ACC112 (cell line): ENCODE results near the gene GDAP2.

Experiments used
- H2AFZ ChIP-seq: fragments of 200-600 bp; sonication (generic); one replicate; pipeline ENCODE4 v1.6.0; 2017; ENCODE audit warnings: antibody characterized with exemption, low read length; ENCODE audit not compliant: unreplicated experiment
- H3K27ac ChIP-seq: fragments of 200-600 bp; sonication (generic); 2 replicates; pipeline ENCODE4 v1.5.1; 2014; ENCODE audit warnings: low read depth, mild to moderate bottlenecking, antibody characterized with exemption, low read length, moderate library complexity
- H3K27me3 ChIP-seq: fragments of 200-600 bp; sonication (generic); 2 replicates; pipeline ENCODE4 v1.6.1; 2014; ENCODE audit warnings: mild to moderate bottlenecking, antibody characterized with exemption, low read length, moderate library complexity, mixed read lengths; ENCODE audit not compliant: insufficient read depth
- H3K36me3 ChIP-seq: fragments of 200-600 bp; sonication (generic); 2 replicates; pipeline ENCODE4 v1.6.1; 2016; ENCODE audit warnings: mild to moderate bottlenecking, antibody characterized with exemption, low read length, moderate library complexity, mixed read lengths; ENCODE audit not compliant: insufficient read depth
- H3K4me1 ChIP-seq: fragments of 200-600 bp; sonication (generic); one replicate; pipeline ENCODE4 v1.6.1; 2016; ENCODE audit warnings: low read length, mixed read lengths; ENCODE audit not compliant: insufficient read depth, unreplicated experiment, control insufficient read depth
- H3K4me3 ChIP-seq: fragments of 200-600 bp; sonication (generic); 2 replicates; pipeline ENCODE4 v1.5.1; 2014; ENCODE audit warnings: mild to moderate bottlenecking, low read depth, low read length
- H3K79me2 ChIP-seq: fragments of 200-600 bp; sonication (generic); one replicate; pipeline ENCODE4 v1.6.0; 2016; ENCODE audit warnings: low read length; ENCODE audit not compliant: control insufficient read depth, unreplicated experiment, insufficient read depth

Gene GDAP2

GRCh38 chr1:117843791-117844190 lies 85.6 kb downstream of the GDAP2 start:
- peaks cover 22% of the 10 kb centered on the region for H3K4me1 ChIP-seq
- no peak overlapping the region for H3K4me3 ChIP-seq
- no peak overlapping the region for H3K27ac ChIP-seq
- no peaks in the 10 kb centered on the region; the same call in 1 of the 2 replicates for H3K36me3 ChIP-seq
- no peaks in the 10 kb centered on the region for H3K79me2 ChIP-seq
- no peaks in the 10 kb centered on the region for H3K27me3 ChIP-seq
- H2AFZ ChIP-seq = no peak overlapping the region

- H2AFZ ChIP-seq = no peak overlapping the region
- no peak overlapping the region for H3K4me3 ChIP-seq
- no peaks in the 10 kb centered on the region; the same call in 1 of the 2 replicates for H3K36me3 ChIP-seq
- H3K79me2 ChIP-seq = no peaks in the 10 kb centered on the region
- peaks cover 31% of the 10 kb centered on the region for H3K4me1 ChIP-seq
- H3K27ac ChIP-seq = no peak overlapping the region
- no peaks in the 10 kb centered on the region for H3K27me3 ChIP-seq
Measured at GRCh38 chr1:117842408-117843170, 86.8 kb downstream of the GDAP2 start.

DNA sequence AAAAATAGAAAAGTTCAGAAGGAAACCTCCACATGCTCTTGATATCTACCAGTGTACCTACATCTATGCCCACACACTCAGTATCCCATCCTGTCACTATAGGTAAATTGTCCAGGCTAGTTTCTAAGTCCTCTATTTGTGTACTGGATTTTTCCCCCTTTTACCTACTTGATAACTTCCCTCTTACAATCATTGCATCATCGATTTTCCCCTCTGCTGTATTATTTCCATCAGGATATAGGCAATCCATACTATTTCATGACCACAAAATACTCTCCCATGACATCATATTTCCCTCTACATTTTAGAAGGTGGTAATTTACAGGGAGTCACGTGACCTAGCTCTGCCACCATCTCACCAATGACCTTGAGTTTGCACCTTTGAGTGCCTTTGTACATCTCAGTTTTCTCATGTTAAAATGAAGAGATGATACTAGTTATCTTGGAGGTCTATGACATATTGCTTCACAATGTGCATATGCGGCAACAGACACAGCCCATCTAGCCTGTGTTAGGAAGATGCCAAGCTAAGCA lies 88.2 kb downstream of the GDAP2 start:
- no peaks in the 10 kb centered on the region for H3K27me3 ChIP-seq
- H3K4me1 ChIP-seq = peaks cover 31% of the 10 kb centered on the region
- H3K4me3 ChIP-seq = no peak overlapping the region
- H2AFZ ChIP-seq = no peak overlapping the region
- H3K79me2 ChIP-seq = no peaks in the 10 kb centered on the region
- H3K36me3 ChIP-seq = no peaks in the 10 kb centered on the region
- H3K27ac ChIP-seq = no peak overlapping the region

DNA sequence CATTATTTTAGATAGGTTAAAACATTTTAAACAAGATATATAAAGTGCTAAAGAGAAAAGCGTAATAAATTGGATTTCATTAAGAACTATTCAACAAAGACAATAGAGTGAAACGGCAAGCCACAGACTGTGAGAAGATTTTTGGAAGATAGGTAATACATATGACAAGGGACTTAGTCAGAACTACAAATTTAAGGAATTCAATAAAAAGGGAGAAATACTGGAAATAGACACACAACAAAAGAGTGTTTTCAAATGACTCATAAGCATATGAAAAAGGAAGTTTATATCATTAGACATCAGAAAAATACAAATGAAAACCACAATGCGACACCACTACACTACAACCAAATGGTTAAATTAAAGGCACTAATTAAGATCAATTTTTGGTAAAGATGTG lies 90.5 kb downstream of the GDAP2 start:
- no peak overlapping the region for H3K4me3 ChIP-seq
- peaks cover 28% of the 10 kb centered on the region for H3K4me1 ChIP-seq
- H3K36me3 ChIP-seq = no peaks in the 10 kb centered on the region
- no peaks in the 10 kb centered on the region for H3K27me3 ChIP-seq
- H2AFZ ChIP-seq = no peak overlapping the region
- peak overlapping the region; percentile 82 for H3K27ac ChIP-seq
- no peaks in the 10 kb centered on the region for H3K79me2 ChIP-seq

- Histone ChIP-seq H3K79me2 (no peaks in the 10 kb centered on the region), H2AFZ (no peak overlapping the region), H3K27me3 (no peaks in the 10 kb centered on the region), H3K4me1 (peaks cover 20% of the 10 kb centered on the region), H3K36me3 (no peaks in the 10 kb centered on the region), H3K4me3 (no peak overlapping the region), H3K27ac (no peak overlapping the region)
Measured at GRCh38 chr1:117836069-117836468, 93.4 kb downstream of the GDAP2 start.

DNA sequence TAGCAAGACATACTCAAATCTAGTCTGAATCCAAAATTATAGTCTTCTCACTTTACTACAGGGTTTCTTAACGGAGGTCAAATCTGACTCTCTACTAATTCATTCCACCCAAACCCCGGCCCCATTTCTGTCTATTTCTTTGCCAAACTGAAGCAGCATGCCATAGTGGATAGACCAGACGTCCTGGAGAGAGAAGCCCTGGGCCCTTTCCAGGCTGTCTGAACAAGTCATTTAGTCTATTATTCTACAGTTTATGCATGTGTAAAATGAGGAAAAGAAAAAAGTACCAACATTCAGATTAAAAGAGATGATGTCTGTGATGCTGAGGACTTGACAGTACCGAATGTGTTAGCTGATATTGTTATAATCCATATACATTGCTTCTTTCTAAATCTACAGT lies 95.0 kb downstream of the GDAP2 start:
- peaks cover 16% of the 10 kb centered on the region for H3K4me1 ChIP-seq
- no peak overlapping the region for H2AFZ ChIP-seq
- no peak overlapping the region for H3K4me3 ChIP-seq
- no peak overlapping the region for H3K27ac ChIP-seq
- H3K36me3 ChIP-seq = no peaks in the 10 kb centered on the region
- no peaks in the 10 kb centered on the region for H3K79me2 ChIP-seq
- no peaks in the 10 kb centered on the region for H3K27me3 ChIP-seq

DNA sequence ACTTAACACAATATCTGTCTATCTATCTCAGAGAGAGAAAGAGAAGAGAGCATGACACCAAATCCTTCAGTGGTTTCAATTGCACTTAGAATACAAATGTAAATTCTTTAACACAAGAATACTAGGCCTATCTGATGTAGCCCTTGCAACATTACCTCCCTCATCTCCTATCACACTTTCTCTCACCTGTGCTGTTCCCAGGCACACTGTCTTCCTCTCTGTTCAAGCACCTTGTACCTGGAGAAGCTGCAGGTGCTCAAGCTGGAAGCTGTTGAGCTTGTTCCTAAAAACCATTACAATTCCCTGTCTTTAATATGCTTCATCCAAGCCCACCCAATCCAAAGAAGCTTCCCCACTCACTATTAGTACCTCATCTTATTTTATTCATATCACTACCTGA lies 97.0 kb downstream of the GDAP2 start:
- Histone ChIP-seq H3K27me3 (no peaks in the 10 kb centered on the region), H3K36me3 (no peaks in the 10 kb centered on the region), H3K27ac (no peak overlapping the region), H3K4me3 (no peak overlapping the region), H2AFZ (no peak overlapping the region), H3K79me2 (no peaks in the 10 kb centered on the region), H3K4me1 (peaks cover 17% of the 10 kb centered on the region)

- Histone ChIP-seq H3K4me3 (no peak overlapping the region), H3K27ac (no peak overlapping the region), H2AFZ (no peak overlapping the region), H3K36me3 (no peaks in the 10 kb centered on the region), H3K79me2 (no peaks in the 10 kb centered on the region), H3K4me1 (peaks cover 37% of the 10 kb centered on the region), H3K27me3 (no peaks in the 10 kb centered on the region)
Measured at GRCh38 chr1:117830222-117830621, 99.2 kb downstream of the GDAP2 start.

- Histone ChIP-seq H3K79me2 (no peaks in the 10 kb centered on the region), H3K4me3 (no peak overlapping the region), H3K4me1 (peaks cover 47% of the 10 kb centered on the region), H2AFZ (peak overlapping the region; percentile 9), H3K36me3 (no peaks in the 10 kb centered on the region), H3K27me3 (no peaks in the 10 kb centered on the region), H3K27ac (peak overlapping the region; percentile 80)
Measured at GRCh38 chr1:117828201-117828600, 101.2 kb downstream of the GDAP2 start.

GRCh38 chr1:117826540-117827078 lies 102.8 kb downstream of the GDAP2 start:
- H3K27ac ChIP-seq = peak overlapping the region; percentile 80

GRCh38 chr1:117826119-117826518 lies 103.3 kb downstream of the GDAP2 start:
- Histone ChIP-seq H3K27me3 (no peaks in the 10 kb centered on the region), H3K4me3 (no peak overlapping the region), H3K36me3 (no peaks in the 10 kb centered on the region), H3K27ac (peak overlapping the region; percentile 80), H3K79me2 (no peaks in the 10 kb centered on the region), H3K4me1 (peaks cover 60% of the 10 kb centered on the region), H2AFZ (peak overlapping the region; percentile 57)

More at GRCh38 chr1:117826540-117827078, 102.8 kb downstream of the GDAP2 start:
- H3K27me3 ChIP-seq = no peaks in the 10 kb centered on the region
- peak overlapping the region; percentile 47 for H3K4me3 ChIP-seq
- H3K4me1 ChIP-seq = peaks cover 55% of the 10 kb centered on the region
- no peaks in the 10 kb centered on the region for H3K79me2 ChIP-seq
- no peaks in the 10 kb centered on the region for H3K36me3 ChIP-seq
- peak overlapping the region; percentile 57 for H2AFZ ChIP-seq
